MM.1S (cell line): ENCODE data around the gene CADPS.

Source experiments
- EZH2 ChIP-seq: fragments of 300-600 bp; sonication (generic); optimal IDR thresholded peaks from 2 replicates; pipeline ENCODE3; 2017; ENCODE audit warnings: low read depth, mild to moderate bottlenecking, antibody characterized with exemption, low read length, mixed read lengths
- EZH2phosphoT487 ChIP-seq: fragments of 300-600 bp; sonication (generic); IDR thresholded peaks from 2 replicates; pipeline ENCODE4 v1.6.1; 2018; ENCODE audit warnings: antibody characterized with exemption, low read length
- TF ChIP-seq, protein P1 (sequence below): fragments of 300-600 bp; sonication (generic); IDR thresholded peaks from 2 replicates; pipeline ENCODE4 v1.5.1; 2016; ENCODE audit warnings: antibody characterized with exemption, low read length, mixed read lengths

DNA sequence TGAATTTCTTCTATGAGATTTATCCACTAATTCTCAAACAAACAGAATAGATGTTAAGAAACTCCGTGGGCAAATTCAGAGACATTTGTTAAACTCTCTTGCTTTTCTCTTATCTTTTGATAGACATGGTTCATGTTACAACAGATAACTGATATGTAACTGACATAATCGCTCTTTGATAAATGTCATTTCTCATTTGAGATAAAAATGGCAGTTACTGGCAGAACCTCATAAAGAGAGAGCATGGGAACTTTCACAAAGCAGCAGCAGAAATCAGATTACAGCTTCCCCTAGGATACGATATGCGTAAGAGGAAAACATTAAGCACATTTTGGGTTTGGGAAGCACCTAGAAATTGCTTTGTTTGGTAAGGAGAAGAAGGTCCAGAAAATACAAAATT is 126.1 kb downstream of the CADPS start:
- no peak for TF ChIP-seq EZH2
- TF ChIP-seq, protein P1, sequence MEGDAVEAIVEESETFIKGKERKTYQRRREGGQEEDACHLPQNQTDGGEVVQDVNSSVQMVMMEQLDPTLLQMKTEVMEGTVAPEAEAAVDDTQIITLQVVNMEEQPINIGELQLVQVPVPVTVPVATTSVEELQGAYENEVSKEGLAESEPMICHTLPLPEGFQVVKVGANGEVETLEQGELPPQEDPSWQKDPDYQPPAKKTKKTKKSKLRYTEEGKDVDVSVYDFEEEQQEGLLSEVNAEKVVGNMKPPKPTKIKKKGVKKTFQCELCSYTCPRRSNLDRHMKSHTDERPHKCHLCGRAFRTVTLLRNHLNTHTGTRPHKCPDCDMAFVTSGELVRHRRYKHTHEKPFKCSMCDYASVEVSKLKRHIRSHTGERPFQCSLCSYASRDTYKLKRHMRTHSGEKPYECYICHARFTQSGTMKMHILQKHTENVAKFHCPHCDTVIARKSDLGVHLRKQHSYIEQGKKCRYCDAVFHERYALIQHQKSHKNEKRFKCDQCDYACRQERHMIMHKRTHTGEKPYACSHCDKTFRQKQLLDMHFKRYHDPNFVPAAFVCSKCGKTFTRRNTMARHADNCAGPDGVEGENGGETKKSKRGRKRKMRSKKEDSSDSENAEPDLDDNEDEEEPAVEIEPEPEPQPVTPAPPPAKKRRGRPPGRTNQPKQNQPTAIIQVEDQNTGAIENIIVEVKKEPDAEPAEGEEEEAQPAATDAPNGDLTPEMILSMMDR, result no peak
- no peak for TF ChIP-seq EZH2phosphoT487
